Measurements from ENCODE around the gene ASPRV1. TPM values are rescaled to one million over a fixed set of nuclear protein-coding genes. Genes with fewer than 3 reads are reported as not detected.
"Not testable (repeated sequence)": the region's sequence is repeated elsewhere in the genome, so short reads cannot be mapped to it uniquely, and the experiment has no call there.

ASPRV1 gene
- total and polyA plus RNA-seq, 11 donors = 0.28 to 1.4 (median 0.58) TPM; not detected in 1

- Histone ChIP-seq H3K4me1 (peaks cover 0 to 12% (median 0%) of the 10 kb centered on the region in 12 donors), H3K4me3 (no peak overlapping the region), H3K36me3 (peaks cover 0 to 2% (median 0%) of the 10 kb centered on the region in 9 donors), H3K27me3 (no peaks in the 10 kb centered on the region), H3K9me3 (no peaks in the 10 kb centered on the region), H3K27ac (no peak overlapping the region)
- ATAC-seq = no peak
- no peak for DNase-seq
- intact Hi-C loops (cut with DNase I) = loop anchor here in 1 of 10 donors (10.0 kb wide), 1 partner anchor 62 kb away; no protein-coding TSS in a partner anchor
- TF ChIP-seq POLR2A (IDR thresholded peaks at IDR 0.05) (no peak), CTCF (IDR thresholded peaks at IDR 0.05) (no peak)
- 80 to 90% (median 86%) methylated on average over 6 of the region's 6 CpGs for WGBS, 4 donors
These were observed 41.8 kb upstream of the ASPRV1 start for GRCh38 chr2:70003093-70003830.

- H3K36me3 ChIP-seq = no peaks in the 10 kb centered on the region
- no peak overlapping the region for H3K4me3 ChIP-seq
- TF ChIP-seq POLR2A (IDR thresholded peaks at IDR 0.05) (no peak), CTCF (IDR thresholded peaks at IDR 0.05) (no peak)
- DNase-seq (no peak), ATAC-seq (no peak)
- 73 to 94% (median 79%) methylated on average over 2 of the region's 2 CpGs for WGBS, 4 donors
- H3K27ac ChIP-seq = no peak overlapping the region
- no peaks in the 10 kb centered on the region for H3K27me3 ChIP-seq
- H3K9me3 ChIP-seq = no peaks in the 10 kb centered on the region
- H3K4me1 ChIP-seq = peaks cover 0 to 14% (median 0%) of the 10 kb centered on the region in 12 donors
- intact Hi-C loops (cut with DNase I) = loop anchor here in 1 of 10 donors (10.0 kb wide), 1 partner anchor 62 kb away; no protein-coding TSS in a partner anchor
These were observed 40.9 kb upstream of the ASPRV1 start for GRCh38 chr2:70002241-70002899.

GRCh38 chr2:70000529-70000928, 39.1 kb upstream of the ASPRV1 start:
- not testable (repeated sequence) for H3K4me3 ChIP-seq, H3K9me3 ChIP-seq, DNase-seq, H3K27ac ChIP-seq, ATAC-seq, H3K27me3 ChIP-seq
- 93 to 95% (median 94%) methylated on average over 6 of the region's 6 CpGs for WGBS, 4 donors
- intact Hi-C loops (cut with DNase I) = loop anchor here in 1 of 10 donors (10.0 kb wide), 1 partner anchor 64 kb away; no protein-coding TSS in a partner anchor
- H3K36me3 ChIP-seq = peaks cover 0 to 13% (median 4%) of the 10 kb centered on the region in 9 donors
- H3K4me1 ChIP-seq = peaks cover 0 to 19% (median 0%) of the 10 kb centered on the region in 12 donors

- Histone ChIP-seq H3K36me3 (peaks cover 0 to 29% (median 11%) of the 10 kb centered on the region in 9 donors), H3K27ac (no peak overlapping the region), H3K4me3 (no peak overlapping the region), H3K4me1 (peaks cover 0 to 19% (median 0%) of the 10 kb centered on the region in 12 donors), H3K9me3 (no peaks in the 10 kb centered on the region), H3K27me3 (no peaks in the 10 kb centered on the region)
- DNase-seq (no peak), ATAC-seq (no peak)
- 91 to 97% (median 95%) methylated on average over 6 of the region's 6 CpGs for WGBS, 4 donors
- intact Hi-C loops (cut with DNase I) = no loop called here
- TF ChIP-seq CTCF (IDR thresholded peaks at IDR 0.05) (no peak), POLR2A (IDR thresholded peaks at IDR 0.05) (no peak)
These were observed 37.3 kb upstream of the ASPRV1 start for GRCh38 chr2:69998761-69999160.
